Breast epithelium (tissue), 4 donors: ENCODE results near the gene ACSM2A. TPM values are rescaled to one million over a fixed set of nuclear protein-coding genes. Genes with fewer than 3 reads are reported as not detected.

ENCODE experiments used
- DNase-seq, 2 donors: peaks; one replicate each; pipeline ENCODE4 v3.0.0-alpha.2; 2019; ENCODE audit warnings: low spot score in 2 of 2
- H3K27ac ChIP-seq, 2 donors: fragments of 200-600 bp; sonication (generic) in 1 of 2; one replicate each; pipeline ENCODE4 v1.5.1; 2016 to 2019; ENCODE audit warnings: mild to moderate bottlenecking in 1 of 2
- H3K27me3 ChIP-seq, 2 donors: fragments of 200-600 bp; sonication (generic) in 1 of 2; one replicate each; pipeline versions ENCODE4 v1.5.1 to v1.6.0; 2017 to 2019; ENCODE audit warnings: control low read depth in 1 of 2, mild to moderate bottlenecking in 1 of 2
- H3K36me3 ChIP-seq: fragments of 200-600 bp; one replicate; pipeline ENCODE4 v1.5.1; 2019
- H3K4me1 ChIP-seq, 2 donors: fragments of 200-600 bp; sonication (generic); one replicate each; pipeline ENCODE4 v1.5.1; 2016 to 2019; ENCODE audit warnings: control low read depth in 1 of 2
- H3K4me3 ChIP-seq, 3 donors: fragments of 200-600 bp; sonication (generic); 1 replicate in 2 of 3; 2 replicates in 1 of 3; pipeline ENCODE4 v1.5.1; 2016 to 2019; ENCODE audit warnings: mild to moderate bottlenecking in 3 of 3, moderate library complexity in 2 of 3
- H3K9me3 ChIP-seq, 2 donors: fragments of 200-600 bp; sonication (generic) in 1 of 2; one replicate each; pipeline ENCODE4 v1.5.1; 2016 to 2019; ENCODE audit warnings: control low read depth in 1 of 2
- POLR2A ChIP-seq: fragments of 450-650 bp; IDR thresholded peaks from one replicate; pipeline ENCODE4 v1.6.1; 2016; ENCODE audit warnings: antibody characterized with exemption, mild to moderate bottlenecking, moderate library complexity
- POLR2AphosphoS5 ChIP-seq, 3 donors: sonication (generic); formaldehyde crosslinking; IDR thresholded peaks; one replicate each; pipeline ENCODE4 v1.6.1; 2017; ENCODE audit warnings: antibody characterized with exemption in 3 of 3
- intact Hi-C: fragments of 100-400 bp; cut with DNase I; formaldehyde crosslinking; loops from one replicate; pipeline ENCODE4 v1.15.1; 2023; ENCODE audit warnings: low total_unique reads
- total RNA-seq, 3 donors: library from RNA; depleted of rRNA; stranded (reverse); fragments of >200 nt; gene quantifications; one replicate each; pipeline ENCODE4 v1.1.0, GENCODE V29; 2016
- TF ChIP-seq, protein P1 (sequence below), 3 donors: fragments of 450-650 bp; IDR thresholded peaks; one replicate each; pipeline ENCODE4 v1.5.1; 2016 to 2017; ENCODE audit warnings: antibody characterized with exemption in 3 of 3, mild to moderate bottlenecking in 3 of 3, moderate library complexity in 3 of 3

ACSM2A gene
- total RNA-seq, 3 donors from 2014 or later = not detected

DNA sequence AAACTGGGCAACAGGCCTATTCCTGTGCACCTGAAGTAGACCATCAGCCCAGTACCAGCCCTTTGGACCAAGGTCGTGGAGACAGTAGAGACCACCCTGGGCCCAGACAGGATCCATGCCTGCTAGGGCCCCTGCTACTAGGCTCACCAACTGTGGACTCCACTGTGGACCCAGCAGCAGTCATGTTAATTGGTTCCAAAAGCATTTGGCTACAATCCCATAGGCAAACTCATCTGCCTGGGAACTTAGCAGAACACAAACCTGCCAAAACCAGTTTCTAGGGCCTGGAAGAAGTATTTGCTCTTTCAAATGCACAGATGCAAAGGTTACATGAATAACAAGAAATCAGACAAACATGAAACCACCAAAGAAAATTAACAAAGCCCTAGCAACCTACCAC, 53.1 kb downstream of the ACSM2A start:
- TF ChIP-seq, protein P1, sequence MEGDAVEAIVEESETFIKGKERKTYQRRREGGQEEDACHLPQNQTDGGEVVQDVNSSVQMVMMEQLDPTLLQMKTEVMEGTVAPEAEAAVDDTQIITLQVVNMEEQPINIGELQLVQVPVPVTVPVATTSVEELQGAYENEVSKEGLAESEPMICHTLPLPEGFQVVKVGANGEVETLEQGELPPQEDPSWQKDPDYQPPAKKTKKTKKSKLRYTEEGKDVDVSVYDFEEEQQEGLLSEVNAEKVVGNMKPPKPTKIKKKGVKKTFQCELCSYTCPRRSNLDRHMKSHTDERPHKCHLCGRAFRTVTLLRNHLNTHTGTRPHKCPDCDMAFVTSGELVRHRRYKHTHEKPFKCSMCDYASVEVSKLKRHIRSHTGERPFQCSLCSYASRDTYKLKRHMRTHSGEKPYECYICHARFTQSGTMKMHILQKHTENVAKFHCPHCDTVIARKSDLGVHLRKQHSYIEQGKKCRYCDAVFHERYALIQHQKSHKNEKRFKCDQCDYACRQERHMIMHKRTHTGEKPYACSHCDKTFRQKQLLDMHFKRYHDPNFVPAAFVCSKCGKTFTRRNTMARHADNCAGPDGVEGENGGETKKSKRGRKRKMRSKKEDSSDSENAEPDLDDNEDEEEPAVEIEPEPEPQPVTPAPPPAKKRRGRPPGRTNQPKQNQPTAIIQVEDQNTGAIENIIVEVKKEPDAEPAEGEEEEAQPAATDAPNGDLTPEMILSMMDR (IDR thresholded peaks at IDR 0.05) = no peak
- TF ChIP-seq POLR2AphosphoS5 (IDR thresholded peaks at IDR 0.05) (no peak), POLR2A (no peak)
- Histone ChIP-seq H3K27me3 (no peaks in the 10 kb centered on the region), H3K36me3 (no peaks in the 10 kb centered on the region), H3K27ac (no peak overlapping the region), H3K4me1 (no peaks in the 10 kb centered on the region), H3K4me3 (no peak overlapping the region), H3K9me3 (peaks cover 7 to 15% of the 10 kb centered on the region in 2 donors)
- DNase-seq = no peak
- intact Hi-C loops = no loop called here

DNA sequence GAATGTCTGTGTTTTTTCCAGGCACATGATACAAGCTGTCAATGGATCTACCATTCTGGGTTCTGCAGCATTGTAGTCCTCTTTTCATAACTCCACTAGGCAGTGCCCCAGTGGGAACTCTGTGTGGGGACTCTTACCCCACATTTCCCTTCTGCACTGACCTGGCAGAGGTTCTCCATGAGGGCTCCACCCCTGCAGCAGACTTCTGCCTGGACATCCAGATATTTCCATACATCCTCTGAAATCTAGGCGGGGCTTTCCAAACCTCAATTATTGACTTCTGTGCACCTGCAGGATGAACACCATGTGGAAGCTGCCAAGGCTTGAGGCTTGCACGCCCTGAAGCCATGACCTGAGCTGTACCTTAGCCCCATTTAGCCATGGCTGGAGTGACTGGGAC, 56.0 kb downstream of the ACSM2A start:
- H3K27me3 ChIP-seq = no peaks in the 10 kb centered on the region
- H3K27ac ChIP-seq = no peak overlapping the region
- no peaks in the 10 kb centered on the region for H3K36me3 ChIP-seq
- H3K9me3 ChIP-seq = peaks cover 7 to 15% of the 10 kb centered on the region in 2 donors
- no peak for DNase-seq
- TF ChIP-seq, protein P1 (IDR thresholded peaks at IDR 0.05) = no peak
- no peak for TF ChIP-seq POLR2A
- TF ChIP-seq POLR2AphosphoS5 (IDR thresholded peaks at IDR 0.05) = no peak
- H3K4me1 ChIP-seq = no peaks in the 10 kb centered on the region
- intact Hi-C loops = no loop called here
- H3K4me3 ChIP-seq = no peak overlapping the region

DNA sequence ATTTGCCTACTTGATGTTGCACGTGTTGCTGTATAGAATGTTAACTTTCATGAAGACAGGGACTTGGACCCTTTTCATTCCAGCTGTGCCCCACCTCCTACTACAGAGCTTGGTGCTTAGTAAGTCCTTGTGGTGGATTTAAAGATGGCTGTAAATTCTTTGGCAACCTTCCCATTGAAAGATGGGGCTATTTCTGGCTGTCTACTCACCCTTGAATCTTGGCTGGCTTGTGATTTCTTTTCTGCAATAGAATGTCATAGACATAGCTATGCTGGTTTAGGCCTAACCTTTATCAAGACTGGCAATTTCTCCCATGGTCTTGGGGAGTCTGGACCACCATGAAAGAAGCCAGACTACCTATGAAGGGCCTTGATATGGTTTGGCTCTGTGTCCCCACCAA, 59.0 kb downstream of the ACSM2A start:
- Histone ChIP-seq H3K4me3 (no peak overlapping the region), H3K36me3 (no peaks in the 10 kb centered on the region), H3K4me1 (no peaks in the 10 kb centered on the region), H3K9me3 (peaks cover 7 to 15% of the 10 kb centered on the region in 2 donors), H3K27me3 (no peaks in the 10 kb centered on the region), H3K27ac (no peak overlapping the region)
- no peak for TF ChIP-seq POLR2A
- TF ChIP-seq POLR2AphosphoS5 (IDR thresholded peaks at IDR 0.05) = no peak
- TF ChIP-seq, protein P1 (IDR thresholded peaks at IDR 0.05) = no peak
- intact Hi-C loops = no loop called here
- no peak for DNase-seq

DNA sequence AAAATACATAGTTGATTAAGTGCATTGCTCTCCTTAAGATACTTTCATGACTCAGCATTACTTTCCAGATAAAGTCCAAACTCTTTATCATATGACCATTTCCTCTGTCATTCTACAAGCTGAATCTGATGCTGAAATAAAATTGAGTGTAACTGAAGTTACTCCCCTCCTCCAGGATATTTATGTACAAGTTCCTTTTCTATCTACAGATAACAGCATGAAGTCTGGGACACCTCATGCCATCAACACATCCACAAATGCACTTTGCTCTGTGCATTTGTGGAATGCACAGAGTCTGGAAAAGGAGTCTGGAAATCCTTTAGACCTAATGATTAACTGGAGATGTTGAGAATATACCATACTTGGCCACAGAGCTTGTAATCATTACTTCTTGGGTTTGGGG, 64.4 kb downstream of the ACSM2A start:
- TF ChIP-seq, protein P1 (IDR thresholded peaks at IDR 0.05) = no peak
- no peak for TF ChIP-seq POLR2A
- intact Hi-C loops = no loop called here
- no peaks in the 10 kb centered on the region for H3K4me1 ChIP-seq
- no peaks in the 10 kb centered on the region for H3K27me3 ChIP-seq
- no peak for DNase-seq
- no peaks in the 10 kb centered on the region for H3K9me3 ChIP-seq
- H3K4me3 ChIP-seq = no peak overlapping the region
- H3K36me3 ChIP-seq = no peaks in the 10 kb centered on the region
- no peak overlapping the region for H3K27ac ChIP-seq

DNA sequence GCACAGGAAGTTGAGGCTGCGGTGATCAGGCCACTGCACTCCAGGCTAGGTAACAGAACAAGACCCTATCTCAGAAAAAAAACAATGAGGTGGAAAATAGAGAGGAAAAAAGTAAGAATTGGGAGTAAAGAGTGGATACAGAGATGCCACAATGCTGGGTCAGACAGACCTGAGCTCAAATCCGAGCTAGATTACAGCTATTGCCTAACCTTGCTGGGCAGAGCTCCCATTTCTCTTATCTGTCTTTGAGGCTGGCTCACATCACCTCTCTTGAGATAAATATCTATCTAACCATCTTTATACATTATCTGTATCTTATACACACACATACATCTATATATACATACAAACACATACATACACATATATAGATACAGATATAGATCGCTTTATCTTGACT, 65.8 kb downstream of the ACSM2A start:
- Histone ChIP-seq H3K27ac (no peak overlapping the region), H3K36me3 (no peaks in the 10 kb centered on the region), H3K4me1 (no peaks in the 10 kb centered on the region), H3K9me3 (no peaks in the 10 kb centered on the region), H3K27me3 (no peaks in the 10 kb centered on the region), H3K4me3 (no peak overlapping the region)
- intact Hi-C loops = no loop called here
- TF ChIP-seq POLR2AphosphoS5 (IDR thresholded peaks at IDR 0.05) (no peak), POLR2A (no peak)
- TF ChIP-seq, protein P1 (IDR thresholded peaks at IDR 0.05) = no peak
- no peak for DNase-seq
